Measurements from ENCODE around the gene EVA1C.
"Not testable (repeated sequence)": the region's sequence is repeated elsewhere in the genome, so short reads cannot be mapped to it uniquely, and the experiment has no call there.

Gene EVA1C

GRCh38 chr21:32424674-32425073, 12.2 kb downstream of the EVA1C start:
- TF ChIP-seq CTCF (conservative IDR thresholded peaks at IDR 0.05; ENCODE audit: low read depth, low read length), result no peak
- no peak overlapping the region for H3K4me3 ChIP-seq (ENCODE audit: low read depth, low read length)
- no peak for DNase-seq (ENCODE audit: low read depth)

- no peak for DNase-seq (ENCODE audit: low read depth)
- no peak overlapping the region for H3K4me3 ChIP-seq (ENCODE audit: low read depth, low read length)
- no peak for TF ChIP-seq CTCF (conservative IDR thresholded peaks at IDR 0.05; ENCODE audit: low read depth, low read length)
Observed at GRCh38 chr21:32425628-32426027, 13.1 kb downstream of the EVA1C start.

GRCh38 chr21:32426066-32426465, 13.6 kb downstream of the EVA1C start:
- no peak overlapping the region for H3K4me3 ChIP-seq (ENCODE audit: low read depth, low read length)
- DNase-seq (ENCODE audit: low read depth), result no peak
- TF ChIP-seq CTCF (conservative IDR thresholded peaks at IDR 0.05; ENCODE audit: low read depth, low read length), result no peak

GRCh38 chr21:32426592-32427051, 14.1 kb downstream of the EVA1C start:
- DNase-seq (ENCODE audit: low read depth), result no peak
- TF ChIP-seq CTCF (conservative IDR thresholded peaks at IDR 0.05; ENCODE audit: low read depth, low read length), result no peak
- no peak overlapping the region for H3K4me3 ChIP-seq (ENCODE audit: low read depth, low read length)

GRCh38 chr21:32427958-32428623, 15.6 kb downstream of the EVA1C start:
- TF ChIP-seq CTCF (conservative IDR thresholded peaks at IDR 0.05; ENCODE audit: low read depth, low read length), result no peak
- no peak overlapping the region for H3K4me3 ChIP-seq (ENCODE audit: low read depth, low read length)
- no peak for DNase-seq (ENCODE audit: low read depth)

- H3K4me3 ChIP-seq (ENCODE audit: low read depth, low read length); DNase-seq (ENCODE audit: low read depth): not testable (repeated sequence)
Observed at GRCh38 chr21:32432982-32433660, 20.6 kb downstream of the EVA1C start.

GRCh38 chr21:32437729-32438128, 25.2 kb downstream of the EVA1C start:
- no peak for TF ChIP-seq CTCF (conservative IDR thresholded peaks at IDR 0.05; ENCODE audit: low read depth, low read length)
- H3K4me3 ChIP-seq (ENCODE audit: low read depth, low read length), result no peak overlapping the region
- no peak for DNase-seq (ENCODE audit: low read depth)
